ENCODE results near the gene LRRC42. TPM values are rescaled to one million over a fixed set of nuclear protein-coding genes. Genes with fewer than 3 reads are reported as not detected.
"Not testable (repeated sequence)": the region's sequence is repeated elsewhere in the genome, so short reads cannot be mapped to it uniquely, and the experiment has no call there.

LRRC42 gene
- total RNA-seq, 1 donor from 2014 or later = 14.1 TPM

DNA sequence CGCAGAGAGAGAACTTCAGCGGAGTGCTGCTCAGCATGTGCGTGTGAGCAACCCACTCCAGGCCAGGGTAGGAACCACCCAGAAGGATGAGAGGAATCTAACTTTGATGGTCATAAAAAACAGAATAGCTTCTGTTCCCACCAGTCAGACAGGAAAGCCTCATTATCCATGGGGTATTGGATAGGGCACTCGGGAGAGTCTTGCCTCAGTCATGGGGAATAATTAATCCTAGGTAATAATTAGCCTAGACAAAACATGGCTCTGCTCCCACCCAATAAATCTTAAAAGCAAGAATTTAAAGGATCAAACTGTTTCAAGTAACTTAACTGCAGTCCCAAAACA, 36.6 kb downstream of the LRRC42 start:
- Histone ChIP-seq H3K36me3 (ENCODE audit: control insufficient read depth in 3 of 3, insufficient read depth in 3 of 3, low read length in 3 of 3) (no peaks in the 10 kb centered on the region), H3K27me3 (ENCODE audit: control insufficient read depth in 3 of 3, insufficient read depth in 3 of 3, low read length in 3 of 3) (no peaks in the 10 kb centered on the region), H3K9me3 (ENCODE audit: control insufficient read depth in 3 of 3, low read length in 3 of 3) (no peaks in the 10 kb centered on the region), H3K9ac (ENCODE audit: low read depth in 1 of 3, low read length in 3 of 3) (peak overlapping the region in 1 of 3 donors; percentile 54), H3K4me1 (ENCODE audit: control insufficient read depth in 3 of 3, insufficient read depth in 3 of 3, low read length in 3 of 3) (peaks cover 0 to 9% (median 4%) of the 10 kb centered on the region in 3 donors), H3K27ac (ENCODE audit: low read depth, low read length) (no peak overlapping the region), H3K4me3 (ENCODE audit: low read length in 3 of 3) (peak overlapping the region; percentile 22 to 63 (median 58))

DNA sequence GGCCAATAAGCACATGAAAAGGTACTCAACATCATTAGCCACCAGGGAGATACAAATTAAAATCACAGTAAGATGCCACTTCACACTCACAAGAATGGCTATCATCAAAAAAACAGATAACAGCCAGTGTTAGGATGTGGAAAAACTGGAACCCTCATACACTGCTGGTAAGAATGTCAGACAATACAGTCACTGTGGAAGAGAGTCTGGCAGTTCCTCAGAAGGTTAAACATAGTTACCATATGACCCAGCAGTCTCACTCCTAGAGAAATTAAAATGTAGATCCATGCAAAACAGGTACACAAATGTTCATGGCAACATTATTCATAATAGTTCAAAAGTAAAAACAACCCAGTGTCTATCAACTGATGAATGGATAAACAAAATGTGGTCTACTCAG, 38.6 kb downstream of the LRRC42 start:
- H3K27me3 ChIP-seq (ENCODE audit: control insufficient read depth in 3 of 3, insufficient read depth in 3 of 3, low read length in 3 of 3) = no peaks in the 10 kb centered on the region
- H3K27ac ChIP-seq (ENCODE audit: low read depth, low read length) = no peak overlapping the region
- no peak overlapping the region for H3K4me3 ChIP-seq (ENCODE audit: low read length in 3 of 3)

DNA sequence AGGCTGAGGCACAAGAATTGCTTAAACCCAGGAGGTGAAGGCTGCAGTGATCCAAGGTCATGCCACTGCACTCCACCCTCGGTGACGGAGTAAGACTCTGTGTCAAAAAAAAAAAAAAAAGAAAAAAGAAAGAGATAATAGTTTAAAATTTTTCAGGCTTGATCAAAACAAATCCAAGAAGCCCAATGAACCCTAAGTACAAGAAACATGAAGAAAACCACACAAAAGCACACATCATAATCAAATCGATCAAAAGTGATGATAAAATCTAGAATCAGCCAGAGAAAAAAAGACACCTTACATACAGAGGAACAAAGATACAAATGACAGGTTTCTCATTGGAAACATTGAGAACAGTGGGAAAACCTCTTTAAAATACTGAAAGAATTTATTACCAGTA, 40.3 kb downstream of the LRRC42 start:
- Histone ChIP-seq H3K4me1 (ENCODE audit: control insufficient read depth in 3 of 3, insufficient read depth in 3 of 3, low read length in 3 of 3) (peaks cover 0 to 9% (median 4%) of the 10 kb centered on the region in 3 donors), H3K36me3 (ENCODE audit: control insufficient read depth in 3 of 3, insufficient read depth in 3 of 3, low read length in 3 of 3) (no peaks in the 10 kb centered on the region), H3K4me3 (ENCODE audit: low read length in 3 of 3) (no peak overlapping the region), H3K27ac (ENCODE audit: low read depth, low read length) (no peak overlapping the region), H3K9ac (ENCODE audit: low read depth in 1 of 3, low read length in 3 of 3) (no peak overlapping the region), H3K27me3 (ENCODE audit: control insufficient read depth in 3 of 3, insufficient read depth in 3 of 3, low read length in 3 of 3) (no peaks in the 10 kb centered on the region), H3K9me3 (ENCODE audit: control insufficient read depth in 3 of 3, low read length in 3 of 3) (no peaks in the 10 kb centered on the region)

More for the DNA sequence above, 38.6 kb downstream of the LRRC42 start:
- no peak overlapping the region for H3K9ac ChIP-seq (ENCODE audit: low read depth in 1 of 3, low read length in 3 of 3)
- peaks cover 0 to 9% (median 4%) of the 10 kb centered on the region in 3 donors for H3K4me1 ChIP-seq (ENCODE audit: control insufficient read depth in 3 of 3, insufficient read depth in 3 of 3, low read length in 3 of 3)
- no peaks in the 10 kb centered on the region for H3K36me3 ChIP-seq (ENCODE audit: control insufficient read depth in 3 of 3, insufficient read depth in 3 of 3, low read length in 3 of 3)
- no peaks in the 10 kb centered on the region for H3K9me3 ChIP-seq (ENCODE audit: control insufficient read depth in 3 of 3, low read length in 3 of 3)

DNA sequence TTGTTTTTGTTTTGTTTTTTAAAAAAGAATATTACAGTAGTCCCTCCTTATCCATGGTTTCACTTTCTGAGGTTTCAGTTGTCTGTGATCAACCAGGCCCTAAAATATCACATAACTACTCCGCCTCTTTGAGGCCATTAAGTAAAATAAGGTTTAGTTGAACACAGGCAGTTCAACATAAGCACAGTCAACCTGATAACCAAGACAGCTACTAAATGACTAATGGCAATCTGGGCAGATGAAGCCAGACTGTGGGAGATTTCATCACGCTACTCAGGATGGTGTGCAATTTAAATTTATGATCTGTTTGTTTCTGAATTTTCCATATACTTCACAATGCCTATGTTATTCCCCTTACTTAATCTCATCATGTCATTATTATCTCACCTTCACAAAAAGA, 41.7 kb downstream of the LRRC42 start:
- H3K4me3 ChIP-seq (ENCODE audit: low read length in 3 of 3) = no peak overlapping the region
- H3K9me3 ChIP-seq (ENCODE audit: control insufficient read depth in 3 of 3, low read length in 3 of 3) = no peaks in the 10 kb centered on the region
- H3K27me3 ChIP-seq (ENCODE audit: control insufficient read depth in 3 of 3, insufficient read depth in 3 of 3, low read length in 3 of 3) = no peaks in the 10 kb centered on the region
- no peak overlapping the region for H3K27ac ChIP-seq (ENCODE audit: low read depth, low read length)
- H3K9ac ChIP-seq (ENCODE audit: low read depth in 1 of 3, low read length in 3 of 3) = no peak overlapping the region
- H3K36me3 ChIP-seq (ENCODE audit: control insufficient read depth in 3 of 3, insufficient read depth in 3 of 3, low read length in 3 of 3) = no peaks in the 10 kb centered on the region
- H3K4me1 ChIP-seq (ENCODE audit: control insufficient read depth in 3 of 3, insufficient read depth in 3 of 3, low read length in 3 of 3) = no peaks in the 10 kb centered on the region

DNA sequence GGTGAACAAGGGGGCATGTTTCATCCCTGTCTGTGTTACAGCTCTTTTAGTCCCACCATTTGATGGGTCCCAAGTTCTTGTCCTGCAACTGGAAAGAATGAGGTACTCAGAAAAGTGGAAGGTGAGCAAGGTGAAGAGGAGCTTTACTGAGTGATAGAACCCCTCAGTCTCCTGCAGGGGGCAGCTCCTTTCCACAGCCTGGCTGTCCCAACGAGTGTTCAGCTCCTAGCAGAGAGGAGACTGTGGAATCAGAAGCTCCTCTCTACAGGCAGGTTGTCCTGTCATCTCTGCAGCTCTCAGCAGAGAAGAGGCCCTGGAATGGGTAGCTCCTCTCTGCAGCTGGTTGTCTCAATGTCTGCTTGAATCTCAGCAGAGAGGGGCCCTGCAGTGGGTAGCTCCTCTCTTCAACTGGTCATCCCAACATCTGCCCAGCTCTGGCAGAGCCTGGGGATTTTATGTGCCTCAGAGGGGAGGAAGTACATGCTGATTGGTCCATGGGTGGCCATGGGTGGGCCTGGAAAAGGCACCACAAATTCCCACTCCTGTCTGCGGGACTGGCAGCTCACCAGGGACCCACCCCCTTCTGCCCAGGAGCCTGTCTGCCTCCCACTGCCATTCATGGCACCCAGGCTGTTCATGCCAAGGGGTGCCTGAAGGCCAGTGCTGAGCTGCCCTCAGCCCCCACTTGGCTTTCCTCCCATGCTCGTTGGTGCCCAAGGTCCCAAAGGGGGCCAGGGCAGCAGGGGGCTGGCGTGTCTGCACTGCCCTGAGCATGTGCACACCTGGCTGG, 46.1 kb downstream of the LRRC42 start:
- Histone ChIP-seq H3K9me3 (ENCODE audit: control insufficient read depth in 3 of 3, low read length in 3 of 3) (no peaks in the 10 kb centered on the region), H3K9ac (ENCODE audit: low read depth in 1 of 3, low read length in 3 of 3) (no peak overlapping the region)

DNA sequence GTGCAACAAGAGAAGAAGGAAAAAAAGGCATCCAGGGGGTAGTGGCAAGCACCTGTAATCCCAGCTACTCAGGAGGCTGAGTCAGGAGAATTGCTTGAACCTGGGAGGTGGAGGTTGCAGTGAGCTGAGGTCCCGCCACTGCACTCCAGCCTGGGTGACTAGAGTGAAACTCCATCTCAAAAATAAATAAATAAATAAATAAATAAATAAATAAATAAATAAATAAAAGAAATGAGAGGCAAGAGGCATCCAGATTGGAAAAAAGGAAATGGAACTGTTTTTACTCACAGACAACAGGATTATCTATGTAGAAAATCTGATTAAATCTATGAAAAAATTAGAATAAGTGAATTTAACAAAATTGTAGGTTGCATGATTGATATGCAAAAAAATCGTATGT, 48.4 kb downstream of the LRRC42 start:
- not testable (repeated sequence) for H3K4me1 ChIP-seq (ENCODE audit: control insufficient read depth in 3 of 3, insufficient read depth in 3 of 3, low read length in 3 of 3); H3K27ac ChIP-seq (ENCODE audit: low read depth, low read length); H3K9me3 ChIP-seq (ENCODE audit: control insufficient read depth in 3 of 3, low read length in 3 of 3); H3K36me3 ChIP-seq (ENCODE audit: control insufficient read depth in 3 of 3, insufficient read depth in 3 of 3, low read length in 3 of 3); H3K27me3 ChIP-seq (ENCODE audit: control insufficient read depth in 3 of 3, insufficient read depth in 3 of 3, low read length in 3 of 3); H3K4me3 ChIP-seq (ENCODE audit: low read length in 3 of 3); H3K9ac ChIP-seq (ENCODE audit: low read depth in 1 of 3, low read length in 3 of 3)

More for the DNA sequence above, 46.1 kb downstream of the LRRC42 start:
- H3K27me3 ChIP-seq (ENCODE audit: control insufficient read depth in 3 of 3, insufficient read depth in 3 of 3, low read length in 3 of 3) = no peaks in the 10 kb centered on the region
- no peaks in the 10 kb centered on the region for H3K36me3 ChIP-seq (ENCODE audit: control insufficient read depth in 3 of 3, insufficient read depth in 3 of 3, low read length in 3 of 3)
- no peak overlapping the region for H3K4me3 ChIP-seq (ENCODE audit: low read length in 3 of 3)
- H3K4me1 ChIP-seq (ENCODE audit: control insufficient read depth in 3 of 3, insufficient read depth in 3 of 3, low read length in 3 of 3) = no peaks in the 10 kb centered on the region
- H3K27ac ChIP-seq (ENCODE audit: low read depth, low read length) = no peak overlapping the region

DNA sequence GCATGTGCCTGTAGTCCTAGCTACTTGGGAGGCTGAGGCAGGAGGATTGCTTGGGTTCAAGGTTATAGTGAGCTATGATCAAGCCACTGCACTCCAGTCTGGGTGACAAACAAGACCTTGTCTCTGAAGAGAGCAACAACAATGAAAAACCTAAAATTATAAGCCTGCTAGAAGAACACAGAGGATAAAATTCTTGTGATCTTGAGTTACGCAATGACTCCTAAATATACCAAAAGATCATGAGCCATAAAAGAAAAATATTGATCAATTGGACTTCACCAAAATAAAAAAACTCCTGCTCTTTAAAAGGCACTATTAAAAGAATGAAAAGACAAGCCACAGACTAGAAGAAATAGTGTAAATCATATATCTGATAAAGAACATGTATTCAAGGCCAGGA, 49.5 kb downstream of the LRRC42 start:
- H3K36me3 ChIP-seq (ENCODE audit: control insufficient read depth in 3 of 3, insufficient read depth in 3 of 3, low read length in 3 of 3) = no peaks in the 10 kb centered on the region
- no peak overlapping the region for H3K9ac ChIP-seq (ENCODE audit: low read depth in 1 of 3, low read length in 3 of 3)
- no peaks in the 10 kb centered on the region for H3K27me3 ChIP-seq (ENCODE audit: control insufficient read depth in 3 of 3, insufficient read depth in 3 of 3, low read length in 3 of 3)
- H3K27ac ChIP-seq (ENCODE audit: low read depth, low read length) = no peak overlapping the region
- H3K4me1 ChIP-seq (ENCODE audit: control insufficient read depth in 3 of 3, insufficient read depth in 3 of 3, low read length in 3 of 3) = no peaks in the 10 kb centered on the region
- no peak overlapping the region for H3K4me3 ChIP-seq (ENCODE audit: low read length in 3 of 3)
- H3K9me3 ChIP-seq (ENCODE audit: control insufficient read depth in 3 of 3, low read length in 3 of 3) = no peaks in the 10 kb centered on the region

DNA sequence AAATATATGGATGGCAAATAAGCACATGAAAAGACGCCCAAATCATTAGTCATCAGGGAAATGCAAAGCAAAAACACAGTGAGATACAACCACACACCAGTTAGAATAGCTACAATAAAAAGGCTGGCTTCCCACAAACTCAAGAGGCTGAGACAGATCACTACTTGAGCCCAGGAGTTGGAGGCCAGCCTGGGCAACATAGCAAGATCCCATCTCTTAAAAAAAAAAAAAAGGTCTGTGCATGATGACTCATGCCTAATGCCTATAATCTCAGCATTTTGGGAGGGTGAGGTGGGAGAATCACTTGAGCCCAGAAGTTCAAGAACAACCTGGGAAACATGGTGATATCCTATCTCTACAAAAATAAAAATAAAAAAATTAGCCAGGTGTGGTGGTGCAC, 52.1 kb downstream of the LRRC42 start:
- Histone ChIP-seq H3K4me3 (ENCODE audit: low read length in 3 of 3) (no peak overlapping the region), H3K27ac (ENCODE audit: low read depth, low read length) (no peak overlapping the region)

DNA sequence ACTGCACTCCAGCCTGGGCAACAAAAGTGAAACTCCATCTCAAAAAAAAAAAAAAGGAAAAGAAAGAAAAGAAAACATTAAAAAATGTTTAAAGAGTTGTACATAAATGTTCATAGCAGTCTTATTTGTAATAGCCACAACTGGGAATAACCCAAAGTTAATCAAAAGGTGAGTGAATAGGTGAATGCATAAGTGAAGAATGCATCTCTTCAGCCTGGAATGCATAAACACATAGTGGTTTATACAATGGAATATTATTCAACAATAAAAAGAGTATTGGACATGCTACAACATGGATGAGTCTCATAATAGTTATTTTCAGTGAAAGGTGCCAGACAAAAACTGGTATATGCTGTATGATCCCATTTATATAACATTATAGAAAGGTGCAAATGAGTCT, 53.8 kb downstream of the LRRC42 start:
- H3K27ac ChIP-seq (ENCODE audit: low read depth, low read length) = no peak overlapping the region
- peaks cover 0 to 2% (median 0%) of the 10 kb centered on the region in 3 donors for H3K27me3 ChIP-seq (ENCODE audit: control insufficient read depth in 3 of 3, insufficient read depth in 3 of 3, low read length in 3 of 3)
- no peaks in the 10 kb centered on the region for H3K4me1 ChIP-seq (ENCODE audit: control insufficient read depth in 3 of 3, insufficient read depth in 3 of 3, low read length in 3 of 3)
- H3K9me3 ChIP-seq (ENCODE audit: control insufficient read depth in 3 of 3, low read length in 3 of 3) = no peaks in the 10 kb centered on the region
- H3K4me3 ChIP-seq (ENCODE audit: low read length in 3 of 3) = no peak overlapping the region
- no peak overlapping the region for H3K9ac ChIP-seq (ENCODE audit: low read depth in 1 of 3, low read length in 3 of 3)
- no peaks in the 10 kb centered on the region for H3K36me3 ChIP-seq (ENCODE audit: control insufficient read depth in 3 of 3, insufficient read depth in 3 of 3, low read length in 3 of 3)

More for the DNA sequence above, 52.1 kb downstream of the LRRC42 start:
- H3K9ac ChIP-seq (ENCODE audit: low read depth in 1 of 3, low read length in 3 of 3) = no peak overlapping the region
- no peaks in the 10 kb centered on the region for H3K4me1 ChIP-seq (ENCODE audit: control insufficient read depth in 3 of 3, insufficient read depth in 3 of 3, low read length in 3 of 3)
- no peaks in the 10 kb centered on the region for H3K9me3 ChIP-seq (ENCODE audit: control insufficient read depth in 3 of 3, low read length in 3 of 3)
- H3K27me3 ChIP-seq (ENCODE audit: control insufficient read depth in 3 of 3, insufficient read depth in 3 of 3, low read length in 3 of 3) = peaks cover 0 to 2% (median 0%) of the 10 kb centered on the region in 3 donors
- no peaks in the 10 kb centered on the region for H3K36me3 ChIP-seq (ENCODE audit: control insufficient read depth in 3 of 3, insufficient read depth in 3 of 3, low read length in 3 of 3)

DNA sequence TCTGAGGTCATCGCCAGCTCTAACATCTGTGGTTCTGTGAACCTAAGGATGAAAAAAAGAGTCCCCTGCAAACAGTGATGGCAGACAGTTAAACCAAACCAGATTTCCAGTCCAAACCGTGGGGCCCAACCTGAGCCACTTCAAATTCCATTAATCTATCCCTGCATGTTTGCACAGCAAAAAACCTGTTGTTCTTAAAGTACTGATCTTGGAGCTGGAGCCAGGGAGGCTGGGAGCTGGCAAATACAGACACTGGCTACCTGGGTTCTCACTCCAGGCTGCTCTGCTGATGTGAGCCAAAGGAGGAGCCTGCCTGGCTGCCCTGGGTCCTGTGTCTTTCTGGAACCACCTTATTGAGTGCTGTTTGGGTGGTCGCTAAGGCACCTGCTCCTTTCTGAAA, 55.4 kb downstream of the LRRC42 start:
- no peaks in the 10 kb centered on the region for H3K9me3 ChIP-seq (ENCODE audit: control insufficient read depth in 3 of 3, low read length in 3 of 3)
- no peak overlapping the region for H3K4me3 ChIP-seq (ENCODE audit: low read length in 3 of 3)
- H3K36me3 ChIP-seq (ENCODE audit: control insufficient read depth in 3 of 3, insufficient read depth in 3 of 3, low read length in 3 of 3) = no peaks in the 10 kb centered on the region
- no peak overlapping the region for H3K9ac ChIP-seq (ENCODE audit: low read depth in 1 of 3, low read length in 3 of 3)
- no peak overlapping the region for H3K27ac ChIP-seq (ENCODE audit: low read depth, low read length)
- peaks cover 0 to 5% (median 2%) of the 10 kb centered on the region in 3 donors for H3K27me3 ChIP-seq (ENCODE audit: control insufficient read depth in 3 of 3, insufficient read depth in 3 of 3, low read length in 3 of 3)
- H3K4me1 ChIP-seq (ENCODE audit: control insufficient read depth in 3 of 3, insufficient read depth in 3 of 3, low read length in 3 of 3) = no peaks in the 10 kb centered on the region
